K562 (cell line): Measurements from ENCODE around the gene TRIM3. TPM values are rescaled to one million over a fixed set of nuclear protein-coding genes. Genes with fewer than 3 reads are reported as not detected.
A peak's percentile ranks its signal among the peaks of the same experiment; 100 is the strongest.

Experiments
- AFF4 ChIP-seq: sonication (generic); formaldehyde crosslinking; IDR thresholded peaks from 2 replicates; pipeline ENCODE4 v1.8.0; 2023; ENCODE audit warnings: mild to moderate bottlenecking, missing genetic modification reagents
- BRD4 ChIP-seq: fragments of 200-600 bp; sonication (generic); IDR thresholded peaks from 2 replicates; pipeline ENCODE4 v1.6.1; 2017; ENCODE audit warnings: inconsistent platforms
- CHAMP1 ChIP-seq: fragments of 450-650 bp; IDR thresholded peaks from 2 replicates; pipeline ENCODE4 v1.6.1; 2016; ENCODE audit warnings: mild to moderate bottlenecking
- CXXC5 ChIP-seq: fragments of 250-450 bp; sonication (Bioruptor Pico); IDR thresholded peaks from 2 replicates; pipeline ENCODE4 v1.8.0; 2022; ENCODE audit warnings: inconsistent platforms, mild to moderate bottlenecking, moderate library complexity
- E2F4 ChIP-seq: sonication (generic); formaldehyde crosslinking; IDR thresholded peaks from 2 replicates; pipeline ENCODE4 v1.8.0; 2022; ENCODE audit warnings: mild to moderate bottlenecking, low read depth, missing genetic modification reagents
- EP300 ChIP-seq: IDR thresholded peaks from 2 replicates; pipeline ENCODE4 v1.6.1; 2012; ENCODE audit warnings: low read length, improper control_type of control experiment
- FOSL1 ChIP-seq: fragments of 200-800 bp; sonication (Bioruptor generic); conservative IDR thresholded peaks from 2 replicates; pipeline ENCODE4 v1.6.1; 2016; ENCODE audit warnings: missing genetic modification characterization, missing compliant biosample characterization
- FOXA3 ChIP-seq, 2 experiments: fragments of 450-650 bp in 1 of 2; sonication (generic) in 1 of 2; formaldehyde crosslinking; IDR thresholded peaks in 1 of 2; conservative IDR thresholded peaks in 1 of 2; 2 replicates each; pipeline versions ENCODE4 v1.4.0 to v1.8.0; 2020 to 2022; ENCODE audit warnings: mild to moderate bottlenecking in 2 of 2, missing genetic modification reagents in 1 of 2
- GMEB1 ChIP-seq: fragments of 250-450 bp; sonication (Bioruptor Pico); IDR thresholded peaks from 2 replicates; pipeline ENCODE4 v1.4.0; 2020; ENCODE audit warnings: mild to moderate bottlenecking
- MTA1 ChIP-seq: fragments of 450-650 bp; IDR thresholded peaks from 2 replicates; pipeline ENCODE4 v1.6.1; 2017; ENCODE audit warnings: borderline replicate concordance
- NFXL1 ChIP-seq: fragments of 450-650 bp; formaldehyde crosslinking; IDR thresholded peaks from 2 replicates; pipeline ENCODE4 v1.4.0; 2021; ENCODE audit warnings: mild to moderate bottlenecking
- RBFOX2 ChIP-seq: fragments of 200-400 bp; formaldehyde crosslinking; IDR thresholded peaks from 2 replicates; pipeline ENCODE4 v1.6.1; 2017; ENCODE audit warnings: low read depth, mild to moderate bottlenecking, low read length, moderate library complexity
- SAP30 ChIP-seq: fragments of 200-600 bp; sonication (generic); IDR thresholded peaks from 2 replicates; pipeline ENCODE4 v1.6.1; 2012; ENCODE audit warnings: borderline replicate concordance, low read depth, mild to moderate bottlenecking, moderate library complexity, low read length, control low read depth, inconsistent platforms; ENCODE audit not compliant: insufficient read depth, poor library complexity, severe bottlenecking
- SREBF1 ChIP-seq: fragments of 150-350 bp; IDR thresholded peaks from 2 replicates; pipeline ENCODE4 v1.6.1; 2014; ENCODE audit warnings: antibody characterized with exemption, low read depth, low read length, borderline replicate concordance
- TEAD1 ChIP-seq, 2 experiments: fragments of 450-650 bp in 1 of 2; sonication (generic) in 1 of 2; formaldehyde crosslinking; IDR thresholded peaks; 2 replicates each; pipeline versions ENCODE4 v1.4.0 to v1.8.0; 2020 to 2022; ENCODE audit warnings: mild to moderate bottlenecking in 2 of 2, missing genetic modification reagents in 1 of 2
- XRCC3 ChIP-seq: fragments of 450-650 bp; IDR thresholded peaks from 2 replicates; pipeline ENCODE4 v1.6.1; 2017; ENCODE audit warnings: mild to moderate bottlenecking, moderate library complexity
- ZNF133 ChIP-seq: fragments of 250-450 bp; sonication (Bioruptor Pico); IDR thresholded peaks from 2 replicates; pipeline ENCODE4 v1.4.0; 2020; ENCODE audit warnings: mild to moderate bottlenecking
- polyA plus RNA-seq, 8 experiments: library from polyadenylated mRNA; depleted of rRNA in 4 of 8; stranded (reverse) in 5 of 8; unstranded in 3 of 8; fragments of >200 nt; fragmentation: Nextera tagmentation in 2 of 8; fragmentation: Illumina TruSeq in 1 of 8; extraction: Ambion mirVana in 2 of 8; extraction: Trizol in 1 of 8; gene quantifications; 2 replicates each; pipeline versions ENCODE4 v1.2.1 to v1.2.3, GENCODE V29; 2011 to 2014; ENCODE audit warnings: inconsistent platforms in 1 of 8, missing spikeins in 1 of 8
- total RNA-seq, 7 experiments: library from RNA; depleted of rRNA in 6 of 7; stranded (reverse); fragments of >200 nt in 6 of 7; fragmentation: Illumina TruSeq in 2 of 7; extraction: Trizol in 2 of 7; gene quantifications; 2 replicates each; pipeline versions ENCODE4 v1.2.1 to v1.2.3, GENCODE V29; 2011 to 2021; ENCODE audit warnings: low replicate concordance in 1 of 7

Gene TRIM3
- total and polyA plus RNA-seq, 9 of the 15 experiments (the other 6 are each of a cell fraction or from before 2014, with no cell fraction given): 0.45 to 9.2 (median 4.7) TPM

DNA sequence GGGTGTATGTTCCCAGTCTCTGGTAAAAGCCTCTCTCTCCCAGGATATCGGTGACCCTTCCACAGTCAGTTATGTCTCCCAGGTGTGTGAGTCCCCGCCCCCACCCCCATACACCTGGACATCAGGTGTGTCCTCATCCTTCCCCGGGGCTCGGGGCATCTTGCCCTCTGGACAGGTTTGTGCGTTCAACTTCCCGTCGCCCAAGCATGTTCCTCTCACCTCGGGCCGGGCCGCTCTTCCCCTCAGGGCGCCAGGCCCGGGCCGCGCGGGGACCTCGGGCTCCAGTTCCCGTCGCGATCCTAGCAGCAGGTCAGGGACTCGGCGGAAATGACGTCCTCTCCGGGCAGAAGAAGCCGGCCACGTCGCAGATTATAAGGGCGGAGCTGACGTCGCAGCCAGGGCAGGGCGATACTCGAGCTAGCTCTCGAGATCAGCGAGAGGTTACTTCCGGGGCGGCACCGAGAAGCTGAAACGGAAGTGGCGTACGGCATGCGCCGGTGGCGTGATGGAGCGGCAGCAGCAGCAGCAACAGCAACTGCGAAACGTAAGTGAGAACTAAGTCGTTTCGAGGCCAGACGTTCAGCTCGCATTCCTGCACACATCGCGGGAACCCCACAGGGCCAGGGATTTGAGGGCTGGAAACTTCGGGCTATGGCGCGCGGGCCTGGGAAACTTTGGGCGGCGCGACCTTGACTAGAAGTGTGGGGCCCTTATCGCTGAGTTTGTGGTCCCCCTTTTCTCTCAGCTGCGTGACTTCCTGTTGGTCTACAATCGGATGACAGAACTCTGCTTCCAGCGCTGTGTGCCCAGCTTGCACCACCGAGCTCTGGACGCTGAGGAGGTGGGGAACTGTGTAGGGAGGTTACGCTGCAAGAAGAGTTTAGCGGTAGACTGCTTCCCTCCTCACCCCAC is 7.5 kb upstream of the TRIM3 start, which contains the start of the genes ARFIP2 and TIMM10B (continued):
- TF ChIP-seq AFF4 (CRISPR knock-in tag) (no peak), ZNF133 (CRISPR knock-in tag) (no peak), FOSL1 (tag) (0 out of 2 replicates have a peak, but pooled peaks have one; percentile 37), BRD4 (peak; percentile 78; the same call in 1 of the 2 replicates), FOXA3 (CRISPR knock-in tag; conservative IDR thresholded peaks at IDR 0.05 in 1 of 2, IDR thresholded peaks at IDR 0.05 in 1 of 2) (no peak), MTA1 (peak; percentile 94; the same call in 1 of the 2 replicates), SAP30 (peak; percentile 74), CHAMP1 (no peak), CXXC5 (CRISPR knock-in tag) (peak; percentile 93), XRCC3 (no peak), NFXL1 (CRISPR knock-in tag) (no peak), TEAD1 (CRISPR knock-in tag; IDR thresholded peaks at IDR 0.05) (0 out of 4 replicates have a peak, but pooled peaks of 1 of the 2 experiments have one; percentile 13), RBFOX2 (peak; percentile 96), E2F4 (CRISPR knock-in tag) (peak; percentile 12), EP300 (no peak; the same call in 1 of the 2 replicates), SREBF1 (peak; percentile 98), GMEB1 (CRISPR knock-in tag) (peak; percentile 50)
